Activated T-helper 9 cell treated with anti-CD3 and anti-CD28 coated beads, Interleukin-2, amount 50 U/mL, for 16 hours (primary cell): Measurements from ENCODE around the gene PDXK.

Experiments
- DNase-seq: peaks from one replicate; pipeline ENCODE4 v3.0.0-alpha.2; 2020; ENCODE audit warnings: low read depth

The PDXK gene

DNA sequence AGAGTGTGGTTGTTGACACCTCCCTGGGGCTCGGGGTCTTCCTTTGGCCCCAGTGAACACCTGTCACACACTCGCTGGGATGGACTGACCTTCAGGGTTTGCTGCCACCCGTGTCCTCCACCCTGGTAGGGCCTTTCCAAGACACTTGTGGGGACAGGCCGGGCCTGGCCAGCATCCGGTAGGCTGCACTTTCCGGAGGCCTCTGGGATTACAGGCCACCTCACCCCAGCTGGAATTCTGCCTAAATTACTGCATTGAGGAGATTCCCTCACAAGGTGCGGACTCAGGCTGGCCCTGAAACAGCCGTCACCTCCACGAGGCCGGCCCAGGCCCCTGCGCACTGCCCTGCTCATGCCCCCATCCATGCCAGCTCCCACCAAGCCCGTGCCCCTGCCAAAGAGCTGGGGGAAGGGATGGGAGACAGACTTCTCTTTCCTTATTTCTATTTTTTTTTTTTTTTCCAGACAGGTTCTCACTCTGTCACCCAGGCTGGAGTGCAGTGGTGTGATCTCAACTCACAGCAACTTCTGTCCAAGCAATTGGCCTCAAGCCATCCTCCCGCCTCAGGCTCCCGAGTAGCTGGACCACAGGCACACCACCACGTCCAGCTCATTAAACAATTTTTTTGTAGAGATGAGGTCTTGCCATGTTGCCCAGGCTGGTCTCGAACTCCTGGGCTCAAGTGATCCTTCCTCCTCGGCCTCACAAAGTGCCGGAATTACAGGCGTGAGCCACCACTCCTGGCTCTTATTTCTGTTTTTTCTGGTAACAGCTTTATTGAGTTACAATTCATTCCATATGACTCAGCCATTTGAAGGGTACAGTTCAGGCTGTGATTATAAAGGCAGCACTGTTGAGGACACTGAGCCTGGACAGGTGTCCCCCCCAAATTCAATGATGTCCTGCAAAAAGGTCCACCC is 45.9 kb downstream of the PDXK start:
- no peak for DNase-seq

DNA sequence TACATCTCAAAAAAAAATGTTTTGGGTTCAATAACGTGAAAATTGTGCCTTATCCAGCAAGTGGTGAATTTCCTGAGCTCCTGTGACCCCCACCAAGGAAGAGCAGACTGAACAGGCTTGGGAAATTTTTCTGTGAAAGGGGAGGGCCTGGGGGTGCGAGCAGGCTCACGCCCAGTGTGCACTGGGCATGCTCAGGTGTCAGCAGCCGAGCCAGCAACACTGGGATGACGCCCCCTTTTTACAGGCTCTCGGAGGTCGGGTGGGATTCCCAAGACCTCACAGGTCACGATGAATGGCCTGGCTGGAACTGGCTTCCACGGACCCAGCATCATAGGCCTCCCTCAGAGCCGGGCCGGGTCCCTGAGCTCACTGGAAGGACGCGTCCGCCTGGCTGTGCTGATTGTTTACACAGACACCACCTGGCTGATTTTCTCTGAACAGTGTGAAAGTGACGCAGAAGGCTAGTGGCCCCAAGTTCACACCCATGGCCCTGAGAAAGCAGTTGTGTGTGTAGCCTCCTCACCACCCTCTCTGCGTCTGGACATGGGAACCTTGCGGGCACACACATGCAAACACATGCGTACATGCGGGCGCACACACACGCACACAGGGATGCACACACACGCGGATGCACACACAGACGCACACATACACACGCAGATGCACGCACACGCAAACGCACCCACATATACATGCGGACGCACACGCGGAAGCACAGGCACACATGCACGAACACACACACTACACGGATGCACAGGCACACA is 48.0 kb downstream of the PDXK start:
- no peak for DNase-seq

DNA sequence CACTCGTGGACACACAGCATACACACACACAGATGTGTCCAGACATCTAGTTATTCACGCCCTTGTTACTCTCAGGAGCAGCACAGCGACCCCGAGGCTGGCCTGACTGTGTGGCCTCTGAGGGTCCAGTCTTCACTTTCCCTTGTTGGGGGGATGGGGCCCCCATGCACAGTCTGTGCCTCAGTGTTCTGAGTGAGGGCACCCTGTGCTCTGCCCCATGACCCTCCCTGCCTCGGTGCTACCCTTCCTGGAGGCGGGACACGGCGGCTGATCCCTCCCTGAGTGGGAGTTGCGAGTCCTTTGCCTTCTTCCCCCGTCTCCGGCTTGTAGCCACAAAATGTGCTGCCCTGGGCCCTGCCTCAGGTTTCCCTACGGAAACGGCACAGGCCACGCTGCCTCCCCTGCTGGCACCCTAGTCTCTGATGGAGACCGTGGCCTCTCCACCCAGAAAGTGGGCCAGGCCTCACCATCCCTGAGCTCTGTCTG is 48.6 kb downstream of the PDXK start:
- DNase-seq = no peak

DNA sequence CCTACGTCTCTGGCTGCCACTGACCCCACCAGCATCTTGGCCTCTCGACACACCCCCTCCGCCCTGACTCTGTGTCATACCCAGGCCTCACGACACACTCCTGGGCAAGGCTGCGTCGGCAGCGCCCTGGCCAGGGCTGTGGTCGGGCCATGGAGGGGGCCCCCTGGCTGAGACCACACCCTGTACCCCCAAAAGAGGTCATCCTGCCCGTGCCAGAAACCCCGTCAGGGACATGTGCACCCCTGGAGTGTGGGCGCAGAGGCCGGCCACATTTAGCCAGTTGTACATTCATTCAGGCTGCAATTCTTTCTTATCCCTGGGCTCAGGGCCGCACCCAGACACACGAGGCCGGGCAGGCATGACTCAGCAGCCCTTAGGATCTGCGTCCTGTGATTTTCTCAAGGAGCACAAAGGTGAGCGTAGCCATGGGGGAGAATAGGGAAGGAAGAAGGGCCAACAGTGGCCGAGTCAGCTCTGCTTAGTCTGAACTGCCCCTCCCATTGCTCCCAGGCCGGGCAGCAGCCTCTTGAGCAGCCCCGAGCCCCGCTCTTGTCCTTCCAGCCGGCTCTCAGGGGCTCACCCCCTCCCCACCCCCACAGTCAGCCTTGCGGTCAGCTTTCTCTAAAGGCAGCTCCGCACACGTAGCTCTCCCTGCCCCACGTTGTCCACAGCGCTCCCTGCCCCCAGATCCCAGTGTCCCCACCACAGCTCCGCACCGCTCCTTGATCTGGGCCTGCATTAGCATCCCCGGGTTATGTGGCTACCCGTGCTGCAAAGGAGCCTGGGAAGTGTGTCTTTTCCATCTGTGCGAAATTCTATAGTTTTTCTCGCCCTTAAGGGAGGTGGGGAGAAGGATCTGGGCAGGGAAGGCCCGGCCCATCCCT is 49.3 kb downstream of the PDXK start:
- no peak for DNase-seq

DNA sequence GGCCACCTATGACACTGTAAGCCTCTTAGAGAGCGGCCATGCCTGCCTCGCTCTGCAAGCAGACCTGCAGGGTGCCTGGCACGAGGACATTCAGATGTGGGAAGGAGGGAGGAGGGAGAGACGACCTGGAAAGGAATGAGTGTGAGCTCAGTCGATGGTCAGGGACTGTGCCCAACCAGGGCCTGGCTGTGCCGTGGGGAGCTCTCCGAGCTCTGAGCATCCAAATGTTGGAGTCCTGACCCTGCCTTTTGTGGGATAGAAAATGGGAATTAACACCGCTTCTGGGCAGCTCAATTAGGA is 49.9 kb downstream of the PDXK start:
- DNase-seq = no peak

DNA sequence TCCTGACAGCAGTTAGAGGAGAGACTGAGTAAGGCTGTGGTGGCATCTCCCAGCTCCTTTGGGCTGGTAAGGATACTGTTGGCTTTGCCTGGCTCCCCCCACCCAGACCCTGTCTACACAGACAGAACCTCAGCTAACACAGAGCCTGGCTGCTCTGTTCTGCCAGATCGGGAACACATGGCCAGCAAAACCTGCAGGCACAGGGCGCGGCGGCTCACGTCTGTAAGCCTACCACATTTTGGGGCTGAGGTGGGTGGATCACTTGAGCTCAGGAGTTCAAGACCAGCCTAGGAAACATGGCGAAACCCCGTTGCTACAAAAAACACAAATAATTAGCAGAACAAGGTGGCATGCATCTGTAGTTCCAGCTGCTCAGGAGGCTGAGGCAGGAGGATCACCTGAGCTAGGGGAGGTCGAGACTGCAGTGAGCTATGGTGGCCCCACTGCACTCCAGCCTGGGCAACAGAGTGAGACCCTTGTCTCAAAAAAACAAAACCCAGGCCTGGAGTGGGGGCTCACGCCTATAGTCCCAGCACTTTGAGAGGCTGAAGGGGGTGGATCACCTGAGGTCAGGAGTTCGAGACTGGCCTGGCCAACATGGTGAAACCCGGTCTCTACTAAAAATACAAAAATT is 50.5 kb downstream of the PDXK start:
- DNase-seq = no peak

DNA sequence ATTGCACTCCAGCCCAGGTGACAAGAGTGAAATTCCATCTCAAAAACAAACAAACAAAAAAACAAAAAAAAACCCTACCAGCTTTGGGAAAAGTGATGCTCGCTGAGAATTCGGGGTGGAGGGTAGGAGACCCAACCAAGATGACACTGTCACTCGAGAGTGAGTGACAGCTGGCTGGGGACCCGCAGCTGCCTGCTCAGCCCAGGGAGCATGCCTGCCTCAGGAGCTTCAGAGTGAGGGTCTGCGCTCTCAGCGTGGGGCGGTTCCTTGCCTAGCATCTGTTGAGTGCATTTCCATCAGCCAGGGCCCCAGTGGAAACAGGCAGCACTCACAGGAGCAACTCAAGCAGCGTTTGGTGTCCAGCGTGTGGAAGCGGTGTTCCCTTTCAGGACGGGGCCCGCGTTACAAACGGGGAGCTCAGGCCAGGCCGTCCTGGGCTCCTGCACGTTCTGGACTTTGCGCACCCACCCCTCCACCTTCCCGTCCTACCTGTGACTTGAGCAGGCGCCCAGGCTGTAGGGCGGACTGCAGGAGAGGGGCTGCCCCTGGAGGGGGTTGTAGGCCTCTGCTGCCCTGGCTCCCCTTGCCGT is 51.2 kb downstream of the PDXK start:
- no peak for DNase-seq

DNA sequence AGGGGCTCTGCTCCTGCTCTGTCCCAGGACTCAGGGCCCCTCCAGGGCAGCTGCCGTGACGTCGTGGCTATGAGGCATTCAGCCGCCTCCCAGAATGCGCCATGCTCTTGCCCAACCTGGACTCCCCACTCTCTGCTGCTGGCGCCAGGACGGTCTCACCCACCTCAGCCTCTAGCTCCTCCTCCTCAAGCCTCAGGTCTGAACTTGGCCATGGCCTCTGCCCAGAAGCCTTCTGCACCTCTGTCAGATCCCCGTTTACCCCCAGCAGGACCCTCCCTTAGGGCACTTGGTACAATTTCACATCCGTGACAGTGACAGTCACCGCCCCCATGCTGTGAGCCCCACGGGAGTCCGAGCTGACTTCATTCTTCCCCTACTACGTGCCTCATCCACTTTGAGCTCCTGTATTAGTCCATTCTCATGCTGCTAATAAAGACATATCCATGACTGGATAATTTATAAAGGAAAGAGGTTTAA is 52.3 kb downstream of the PDXK start:
- DNase-seq = no peak

DNA sequence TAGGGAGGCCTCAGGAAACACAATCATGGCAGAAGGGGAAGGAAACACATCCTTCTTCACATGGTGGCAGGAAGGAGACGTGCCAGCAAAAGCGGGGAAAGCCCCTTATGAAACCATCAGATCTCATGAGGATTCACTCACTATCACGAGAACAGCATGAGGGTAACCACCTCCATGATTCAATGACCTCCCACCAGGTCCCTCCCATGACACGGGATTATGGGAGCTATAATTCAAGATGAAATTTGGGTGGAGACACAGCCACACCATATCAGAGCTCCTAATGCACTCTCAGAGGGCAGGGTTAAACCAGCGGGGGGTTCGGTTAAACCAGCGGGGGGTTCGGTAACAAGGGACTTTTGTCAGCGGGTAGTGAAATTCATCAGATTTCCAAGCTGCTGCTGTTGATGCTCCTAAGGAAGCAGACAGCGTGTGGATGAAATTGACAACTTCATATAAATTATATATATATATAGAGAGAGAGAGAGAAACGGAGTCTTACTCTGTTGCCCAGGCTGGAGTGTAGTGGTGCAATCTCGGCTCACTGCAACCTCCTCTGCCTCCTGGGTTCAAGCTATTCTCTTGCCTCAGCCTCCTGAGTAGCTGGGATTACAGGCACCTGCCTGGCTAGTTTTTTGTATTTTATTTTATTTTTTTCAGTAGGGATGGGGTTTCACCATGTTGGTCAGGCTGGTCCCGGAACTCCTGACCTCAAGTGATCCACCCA is 52.9 kb downstream of the PDXK start:
- no peak for DNase-seq

DNA sequence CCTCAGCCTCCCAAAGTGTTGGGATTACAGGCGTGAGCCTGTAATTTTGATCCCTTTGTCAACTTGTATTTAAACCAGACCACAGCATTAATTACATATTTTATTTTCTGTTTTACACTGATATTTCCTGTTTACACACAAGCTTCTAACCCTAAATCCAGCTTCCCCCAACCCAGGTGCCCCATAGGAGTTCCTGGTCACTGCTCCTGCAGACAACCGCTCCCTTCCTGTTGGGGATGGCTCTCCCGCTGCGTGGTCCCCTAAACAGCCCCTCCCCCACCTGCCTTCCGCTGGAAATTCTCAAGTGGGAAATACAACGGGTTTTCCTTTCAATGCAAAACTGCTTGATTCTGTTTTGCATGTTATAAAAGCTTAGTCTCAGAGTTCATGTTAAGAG is 53.5 kb downstream of the PDXK start:
- no peak for DNase-seq

DNA sequence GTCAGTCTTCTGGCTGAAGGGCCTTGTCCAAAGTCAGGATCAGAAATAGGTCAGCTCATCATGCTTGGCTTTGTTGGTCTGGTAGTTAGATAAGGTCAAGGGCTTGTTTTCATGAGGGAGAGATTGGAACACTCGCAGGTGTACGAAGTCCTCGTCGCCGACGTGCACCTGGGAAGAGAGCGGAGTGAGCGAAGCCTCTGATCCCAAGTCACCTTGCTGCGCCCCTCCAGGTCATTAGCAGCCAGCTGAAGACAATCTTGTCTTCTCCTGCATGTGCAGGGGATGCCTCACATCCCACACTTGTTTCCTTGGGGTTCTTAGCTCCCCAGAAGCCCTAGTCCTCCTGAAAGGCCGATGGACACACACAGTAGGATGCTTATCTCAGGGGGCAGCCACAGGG is 55.2 kb downstream of the PDXK start:
- DNase-seq = no peak

DNA sequence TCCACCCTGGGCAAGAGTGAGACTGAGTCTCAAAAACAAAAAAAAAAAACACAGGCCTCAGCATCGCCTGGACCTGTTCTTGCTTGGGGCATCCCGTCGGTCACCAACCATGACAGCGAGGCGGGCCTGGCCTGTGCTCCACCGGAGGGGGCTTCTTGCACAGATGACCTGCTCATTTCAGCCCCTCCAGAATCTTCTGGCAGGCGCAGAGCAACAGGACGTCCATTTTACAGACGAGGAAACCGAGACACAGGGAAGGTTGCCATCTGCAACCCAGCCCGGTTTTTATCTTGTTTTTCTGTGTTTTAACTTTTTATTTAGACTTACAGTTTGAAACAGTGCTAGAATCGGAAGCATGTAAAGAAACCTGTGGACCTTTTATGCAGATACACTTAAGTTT is 56.3 kb downstream of the PDXK start:
- DNase-seq = no peak

DNA sequence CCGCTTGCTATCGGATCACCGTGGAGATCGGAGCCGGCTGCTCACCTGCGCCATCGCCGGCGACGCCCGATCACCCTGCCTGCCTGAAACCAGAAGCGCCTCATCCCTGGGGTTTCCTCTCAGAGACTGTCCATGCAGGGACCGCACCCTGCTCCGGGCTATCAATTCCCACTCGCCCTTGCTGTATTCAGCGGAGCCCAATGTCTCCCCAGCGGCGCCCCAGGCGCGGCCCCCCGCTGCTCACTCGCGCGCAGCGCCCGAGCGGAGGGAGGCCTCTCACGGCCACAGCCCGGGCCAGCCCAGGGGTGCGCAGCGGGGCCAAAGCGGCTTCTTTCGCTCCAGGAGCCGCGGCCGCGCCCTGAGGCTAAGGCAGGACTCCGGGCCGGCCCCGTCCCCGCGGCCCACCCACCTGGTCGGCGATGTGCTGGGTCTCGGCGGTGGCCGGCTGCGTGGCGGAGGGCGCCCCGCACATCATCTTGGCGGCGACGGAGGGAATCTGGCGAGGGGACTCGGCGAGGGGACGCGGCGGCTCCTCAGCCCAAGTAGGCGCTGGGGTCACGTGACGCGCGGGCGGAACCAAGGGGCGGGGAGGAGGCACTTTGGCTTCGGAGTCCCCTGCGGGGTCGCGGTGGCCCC is 57.0 kb downstream of the PDXK start, which contains the start of gene CSTB:
Gene CSTB (minus strand): TSS at position 514 of the 636 bp plus-strand sequence. CDS start 39 bp downstream, at position 475.
- peak; percentile 77 for DNase-seq

DNA sequence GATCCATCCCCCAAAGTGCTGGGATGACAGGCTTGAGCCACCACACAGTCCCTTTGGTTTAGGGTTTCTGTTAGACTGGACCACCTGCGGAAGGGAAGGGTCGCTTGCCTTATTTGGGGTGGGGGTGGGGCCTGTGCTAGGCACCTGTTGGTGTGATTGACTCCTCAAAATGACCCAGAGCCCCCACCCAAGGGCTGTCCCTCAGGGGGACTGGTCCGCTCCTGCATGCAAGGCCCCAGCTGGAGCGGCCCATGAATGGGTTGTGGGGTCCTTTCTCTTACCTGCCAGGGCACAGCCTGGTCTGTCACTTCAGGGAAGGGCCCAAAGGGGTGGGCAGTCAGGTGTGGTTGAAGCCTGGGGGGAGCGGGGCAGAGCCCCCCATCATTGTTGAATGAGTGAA is 59.0 kb downstream of the PDXK start:
- no peak for DNase-seq

DNA sequence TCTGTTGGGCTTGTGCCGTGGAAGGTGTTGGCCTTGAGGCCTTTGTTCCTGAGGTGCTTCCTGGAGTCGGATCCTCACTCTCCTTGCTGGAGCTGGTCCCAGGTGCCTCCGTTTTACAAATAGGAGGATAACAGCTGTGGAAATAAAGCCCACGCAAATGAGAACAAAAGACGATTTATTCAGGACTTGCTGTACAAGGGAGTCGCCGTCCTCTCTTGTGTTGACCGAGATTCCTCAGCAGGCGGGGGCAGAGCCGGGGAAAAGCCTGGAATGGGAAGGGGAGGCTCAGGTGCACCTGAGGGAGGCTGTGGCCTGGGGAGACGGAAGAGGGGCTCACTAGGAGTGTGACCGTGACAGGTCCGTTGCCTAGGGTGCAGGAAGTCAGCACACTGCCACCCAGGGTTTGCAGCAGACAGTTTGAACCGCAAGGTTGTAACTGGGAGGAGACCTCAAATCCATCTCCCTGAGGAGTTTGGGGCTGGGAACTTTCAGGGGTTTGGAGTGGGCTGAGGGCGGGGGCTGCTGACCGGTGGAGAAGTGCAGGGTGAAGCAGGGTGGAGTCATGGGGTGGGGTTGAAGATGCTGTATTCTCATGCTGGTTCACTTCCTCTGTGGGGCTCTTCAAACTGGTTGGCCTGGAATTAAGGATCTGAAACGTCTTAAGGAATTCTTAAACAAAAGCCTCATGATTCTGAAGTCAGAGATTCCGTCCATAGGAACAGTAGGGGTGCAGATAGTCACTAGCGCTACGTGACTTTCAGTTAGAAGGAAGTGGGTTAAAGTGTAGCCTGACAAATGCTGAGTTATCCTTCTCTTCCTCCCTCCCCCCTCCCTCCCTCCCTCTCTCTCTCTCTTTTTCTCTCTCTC is 59.8 kb downstream of the PDXK start:
- no peak for DNase-seq

DNA sequence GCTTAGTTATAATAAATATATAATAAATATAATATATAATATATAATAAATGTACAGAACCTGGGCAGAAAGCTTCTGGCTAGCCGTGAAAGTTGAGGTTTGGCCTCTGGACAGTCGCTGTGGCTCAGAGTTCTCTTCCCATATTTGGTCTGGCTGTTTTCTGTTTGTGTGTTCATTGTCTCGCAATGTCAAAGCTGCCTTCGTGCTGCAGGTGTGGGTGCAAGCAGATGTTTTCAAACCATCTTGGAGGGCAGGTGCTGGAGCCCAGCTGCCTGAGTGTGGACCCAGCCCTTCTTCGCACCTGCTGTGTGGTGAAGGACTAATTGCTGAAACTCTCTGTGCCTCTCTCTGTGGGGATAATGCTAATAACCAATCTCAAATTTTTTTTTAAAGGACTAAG is 60.7 kb downstream of the PDXK start:
- no peak for DNase-seq

DNA sequence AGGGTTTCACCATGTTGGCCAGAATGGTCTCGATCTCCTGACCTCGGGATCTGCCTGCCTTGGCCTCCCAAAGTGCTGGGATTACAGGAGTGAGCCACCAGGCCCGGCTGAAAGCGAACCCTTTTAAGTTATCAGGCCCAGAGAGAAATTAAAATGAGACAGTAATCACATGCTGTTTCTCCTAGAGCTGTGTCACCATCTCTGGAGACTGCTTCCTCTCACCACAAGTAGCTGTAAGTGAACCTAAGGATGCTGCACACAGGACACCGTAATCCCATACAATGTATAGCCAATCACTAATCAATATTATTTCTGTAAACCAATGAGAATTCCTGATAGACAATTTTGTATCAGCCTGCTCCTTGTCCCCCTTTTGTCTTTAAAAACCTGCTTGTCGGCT is 62.9 kb downstream of the PDXK start:
- DNase-seq = no peak

DNA sequence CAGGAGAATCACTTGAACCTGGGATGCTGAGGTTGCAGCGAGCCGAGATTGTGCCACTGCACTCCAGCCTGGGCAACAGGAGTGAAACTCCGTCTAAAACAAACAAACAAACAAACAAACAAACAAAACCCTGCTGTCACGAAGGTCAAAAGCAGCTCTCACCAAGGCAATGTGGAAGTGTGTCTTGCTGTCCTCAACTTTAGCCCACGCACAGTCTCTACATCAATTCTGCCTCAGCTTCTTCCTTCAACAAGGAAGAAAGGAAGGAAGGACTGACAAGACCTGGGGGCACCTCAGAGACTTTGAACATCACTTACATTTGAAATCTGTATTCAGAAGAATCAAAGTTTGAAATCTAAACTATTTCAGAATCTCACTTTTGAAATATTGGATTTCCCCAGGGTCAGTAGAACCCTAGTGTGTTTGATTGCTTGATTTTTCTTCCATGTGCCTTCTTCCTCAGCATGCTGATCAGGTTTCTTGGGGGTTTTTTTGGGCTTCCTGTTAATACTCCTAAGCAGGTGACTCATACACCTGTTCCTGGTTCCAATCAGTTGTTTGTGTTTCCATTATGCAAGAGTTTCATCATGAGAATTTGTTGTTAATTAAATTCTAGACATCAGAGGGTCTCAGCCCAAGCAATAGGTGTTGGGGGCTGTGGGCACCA is 63.6 kb downstream of the PDXK start:
- DNase-seq = no peak
